Nucleus accumbens (tissue), 56 donors: Measurements from ENCODE around the gene GDPD4.

Experiments used
- DNase-seq, 56 donors: peaks; one replicate each; lab custom pipeline; 2025; lab: John Stamatoyannopoulos, UW

The GDPD4 gene

GRCh38 chr11:77179681-77180080 is 121.8 kb downstream of the GDPD4 start:
- DNase-seq = no peak

DNA sequence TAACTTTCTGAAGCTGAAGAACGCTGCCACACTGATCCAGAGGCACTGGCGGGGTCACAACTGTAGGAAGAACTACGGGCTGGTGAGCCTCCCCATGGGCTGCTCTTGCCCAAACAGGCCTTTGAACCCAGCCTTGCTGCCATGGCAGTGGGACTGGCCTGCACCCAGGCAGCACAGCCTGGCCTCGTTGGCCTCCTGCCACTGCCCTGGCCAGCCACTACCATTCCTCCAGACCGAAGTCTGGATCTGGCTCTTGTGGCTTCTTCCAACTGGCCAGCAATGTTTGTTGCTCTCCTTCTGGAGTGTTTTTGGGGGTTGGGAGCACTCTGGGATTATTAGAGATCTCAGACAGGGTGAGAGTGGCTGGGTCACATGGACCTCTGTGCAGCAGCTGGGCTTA is 122.4 kb downstream of the GDPD4 start:
- peak in 32 of 56 donors; percentile 10 to 73 (median 34) for DNase-seq

- DNase-seq = peak in 1 of 56 donors; percentile 18
These were observed 123.3 kb downstream of the GDPD4 start for GRCh38 chr11:77178150-77178549.

DNA sequence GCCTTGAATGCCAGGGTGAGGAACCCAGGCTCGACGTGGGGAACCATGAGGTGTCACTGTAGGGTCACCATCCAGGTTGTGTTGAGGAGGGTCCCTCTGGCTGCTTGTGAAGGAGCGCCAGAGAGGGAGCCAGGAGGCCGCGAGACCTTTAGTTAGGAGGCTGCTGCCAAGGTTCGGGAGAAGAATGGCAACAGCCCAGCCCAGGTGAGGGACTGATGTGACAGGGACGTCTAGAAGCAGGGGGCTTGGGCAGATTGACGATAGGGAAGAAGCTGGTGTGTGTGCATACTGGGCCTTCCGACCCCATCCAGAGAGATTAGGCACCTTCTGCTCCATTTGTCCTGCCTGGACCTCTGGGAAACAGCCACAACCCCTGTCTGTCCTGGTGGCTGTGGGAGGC is 124.5 kb downstream of the GDPD4 start:
- DNase-seq = no peak

- peak in 21 of 56 donors; percentile 7 to 42 (median 14) for DNase-seq
These were observed 125.5 kb downstream of the GDPD4 start for GRCh38 chr11:77175869-77176539.

- peak in 4 of 56 donors; percentile 4 to 21 (median 13) for DNase-seq
These were observed 126.3 kb downstream of the GDPD4 start for GRCh38 chr11:77175021-77175842.

GRCh38 chr11:77174559-77174958 is 126.9 kb downstream of the GDPD4 start:
- no peak for DNase-seq

- no peak for DNase-seq
These were observed 128.0 kb downstream of the GDPD4 start for GRCh38 chr11:77173494-77173893.

DNA sequence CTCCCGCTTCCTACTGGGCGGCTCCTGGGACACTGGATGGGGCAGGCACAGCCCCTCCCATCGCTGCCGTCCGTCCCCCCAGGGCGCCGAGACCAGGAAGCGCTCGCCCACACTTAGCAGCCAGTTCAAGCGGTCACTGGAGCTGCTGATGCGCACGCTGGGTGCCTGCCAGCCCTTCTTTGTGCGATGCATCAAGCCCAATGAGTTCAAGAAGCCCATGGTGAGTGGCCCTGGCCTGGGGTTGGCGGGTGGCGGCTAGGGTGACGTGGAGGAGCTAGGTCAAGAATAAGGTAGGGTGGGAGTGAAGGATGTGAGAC is 128.9 kb downstream of the GDPD4 start:
- no peak for DNase-seq

- no peak for DNase-seq
These were observed 129.4 kb downstream of the GDPD4 start for GRCh38 chr11:77171885-77172665.

DNA sequence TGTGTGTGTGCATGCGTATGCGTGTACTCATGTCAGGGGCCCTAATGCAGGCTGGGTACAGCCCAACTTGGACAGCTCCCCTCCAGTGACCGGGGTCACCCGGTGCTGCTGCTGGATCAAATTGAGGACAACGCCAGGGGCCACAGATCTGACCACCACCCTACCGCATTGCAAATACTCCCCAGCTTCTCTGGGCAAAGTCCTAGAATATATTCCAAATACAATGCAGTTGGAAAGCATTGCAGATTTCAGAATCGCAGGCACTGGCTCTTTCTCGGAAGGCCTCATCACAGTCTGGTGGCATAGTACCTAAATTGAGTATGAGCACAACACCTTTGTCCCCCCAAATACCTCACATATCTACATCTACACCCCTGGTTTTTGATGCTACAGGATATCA is 130.2 kb downstream of the GDPD4 start:
- no peak for DNase-seq

DNA sequence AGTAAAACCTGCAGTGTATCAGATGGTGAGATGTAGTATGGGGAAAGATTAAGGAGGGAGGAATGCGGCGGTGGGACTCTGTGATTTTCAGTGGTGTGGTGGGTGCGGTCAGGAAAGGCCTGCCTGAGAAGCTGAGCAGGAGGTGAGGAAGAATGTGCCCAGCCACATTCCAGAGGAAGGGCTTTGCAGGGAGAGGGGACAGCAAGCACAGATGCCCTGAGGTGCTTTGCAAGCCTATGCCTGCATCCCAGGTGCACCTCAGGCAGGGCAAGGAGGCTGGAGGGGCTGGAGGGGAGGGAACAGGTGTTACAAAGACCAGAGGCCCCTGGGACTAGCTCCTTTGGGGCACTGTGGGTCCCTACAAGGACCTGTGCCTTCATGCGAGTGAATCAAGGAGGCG is 131.4 kb downstream of the GDPD4 start:
- no peak for DNase-seq

DNA sequence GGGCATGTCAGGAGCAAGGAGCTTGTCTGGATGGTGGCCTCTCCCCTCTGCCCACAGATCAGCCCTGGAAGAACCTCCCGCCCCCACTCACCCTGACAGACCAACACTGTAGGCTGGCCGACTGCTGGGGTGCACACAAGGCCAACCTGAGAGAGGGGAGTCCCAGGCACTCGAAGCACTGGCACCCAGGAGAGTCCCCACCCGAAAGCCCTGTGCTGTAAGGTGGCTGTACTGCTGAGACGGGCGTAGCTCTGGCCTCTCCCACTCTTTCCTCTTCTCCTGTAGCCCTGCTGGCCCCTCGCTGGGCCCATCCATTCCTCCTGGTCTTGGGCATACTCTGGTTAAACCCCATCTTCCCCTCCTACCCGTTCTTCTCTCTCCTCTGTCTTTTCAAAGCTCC is 133.7 kb downstream of the GDPD4 start:
- no peak for DNase-seq

GRCh38 chr11:77167111-77167626 is 134.3 kb downstream of the GDPD4 start:
- no peak for DNase-seq
